ENCODE results near the gene AMFR.

GRCh38 chr16:56320811-56321558 lies 104.4 kb downstream of the AMFR start:
- TF ChIP-seq CTCF (IDR thresholded peaks at IDR 0.05) (no peak), POLR2A (IDR thresholded peaks at IDR 0.05) (no peak)

Data from testis (tissue), 2 donors.